Left colon (tissue), 2 donors: ENCODE data around the gene CDV3. TPM values are rescaled to one million over a fixed set of nuclear protein-coding genes. Genes with fewer than 3 reads are reported as not detected.
"Not testable (repeated sequence)": the region's sequence is repeated elsewhere in the genome, so short reads cannot be mapped to it uniquely, and the experiment has no call there.

Experiments used
- ATAC-seq: fragments of 200-7000 bp; cut with Tn5 transposase; one replicate; pipeline ENCODE4 v1.9.1; 2020; ENCODE audit warnings: mild to moderate bottlenecking, moderate library complexity
- DNase-seq, 2 donors: peaks; one replicate each; pipeline ENCODE4 v3.0.0-alpha.2; 2020
- intact Hi-C, 2 donors: fragments of 100-400 bp; cut with DNase I in 1 of 2; cut with micrococcal nuclease in 1 of 2; formaldehyde crosslinking; loops; one replicate each; pipeline versions ENCODE4 v1.11.2 to v1.14.0; 2022; cut with DNase I, micrococcal nuclease
- long read RNA-seq: library from polyadenylated mRNA; unstranded; transcript quantifications from one replicate; pipeline ENCODE4 v2.0.0, GENCODE V29; 2021
- total RNA-seq, 2 donors: library from RNA; stranded (reverse); fragmentation: NEBNext Ultra II Directional; extraction: Animal tissue kit (Norgen Biotek cat#: 25700); gene quantifications; one replicate each; pipeline ENCODE4 v1.2.1, GENCODE V29; 2021
- donor health status: DM: no; HTN: no; CAD: no.
- donor health status: DM: yes; HTN: yes; CAD: no.

The CDV3 gene
- 100 to 1,000 TPM; 137 to 143 TPM for total RNA-seq
- long read RNA-seq, transcript CDV3-203 (5 exons, 955 nt) = major isoform, 19 of 83 reads
- long read RNA-seq, transcript CDV3-201 (5 exons, 3,307 nt) = minor isoform, 14 of 83 reads
- long read RNA-seq, partial matches to known transcripts = 15 of 83 reads
- long read RNA-seq, other reads (novel, unspliced or antisense) = 35 of 83 reads

DNA sequence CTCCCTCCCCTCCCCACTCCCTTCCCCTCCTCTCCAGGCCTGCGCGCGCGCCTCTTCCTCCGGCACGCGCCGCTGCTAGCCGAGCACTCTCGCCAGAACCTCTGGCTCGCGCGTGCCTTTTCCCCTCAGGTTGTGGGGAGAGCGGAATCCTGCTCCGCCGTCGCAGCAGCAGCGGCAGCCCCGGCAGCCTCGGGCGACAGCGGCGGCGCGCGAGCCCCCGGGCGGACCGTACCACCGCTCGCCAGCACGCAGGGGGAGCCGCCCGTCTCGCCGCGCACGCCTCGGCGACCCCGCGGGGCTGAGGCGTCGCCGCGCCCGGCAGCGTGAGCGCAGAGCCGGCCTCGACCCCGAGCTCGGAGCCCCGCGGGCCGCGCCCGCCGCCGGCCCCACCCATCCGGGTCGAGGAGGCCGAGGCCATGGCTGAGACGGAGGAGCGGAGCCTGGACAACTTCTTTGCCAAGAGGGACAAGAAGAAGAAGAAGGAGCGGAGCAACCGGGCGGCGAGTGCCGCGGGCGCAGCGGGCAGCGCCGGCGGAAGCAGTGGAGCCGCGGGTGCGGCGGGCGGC lies at the start of gene CDV3:
Gene CDV3 (plus strand): TSS at position 58 of the 566 bp plus-strand sequence. CDS start 359 bp downstream, at position 417.
- DNase-seq (peak; percentile 53 to 67), ATAC-seq (peak; percentile 28)
- intact Hi-C loops = no loop called here

- DNase-seq, intact Hi-C loops: not testable (repeated sequence)
- peak; percentile 83 for ATAC-seq
Measured at GRCh38 chr3:133523758-133524157, 49.7 kb upstream of the CDV3 start.

GRCh38 chr3:133525435-133525834 lies 48.1 kb upstream of the CDV3 start:
- no peak for DNase-seq
- intact Hi-C loops = no loop called here
- ATAC-seq = no peak

DNA sequence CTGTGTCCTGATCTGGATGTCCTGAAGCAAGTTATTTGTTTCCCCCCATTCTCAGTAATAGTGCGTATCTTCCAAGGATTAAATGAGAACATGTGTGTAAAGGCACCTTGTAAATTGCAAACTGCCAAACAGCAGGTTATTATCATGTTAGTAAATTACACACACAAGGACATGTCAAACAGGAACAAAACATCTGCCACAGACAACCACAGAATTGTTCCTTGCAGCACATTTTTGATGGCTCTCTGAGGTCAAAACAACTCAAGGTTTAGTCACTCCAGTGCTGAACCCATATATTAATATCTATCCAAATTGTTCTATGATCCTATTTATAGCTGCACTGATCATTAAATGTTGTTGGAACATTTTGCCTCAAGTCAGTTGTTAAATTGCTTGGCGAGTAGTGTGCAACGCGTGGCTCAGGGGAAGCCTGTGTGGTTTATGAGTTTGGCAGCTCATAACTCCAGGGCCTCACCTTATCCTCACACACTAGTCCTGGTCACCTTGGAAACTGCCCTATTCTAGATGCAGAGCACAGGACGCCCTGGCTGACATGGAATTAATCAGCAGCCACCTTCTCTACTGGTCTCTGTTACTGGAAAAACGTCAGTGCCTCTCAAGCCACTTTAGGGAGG lies 46.3 kb upstream of the CDV3 start:
- DNase-seq = peak in 1 of 2 donors; percentile 66
- peak; percentile 92 for ATAC-seq
- intact Hi-C loops = no loop called here

DNA sequence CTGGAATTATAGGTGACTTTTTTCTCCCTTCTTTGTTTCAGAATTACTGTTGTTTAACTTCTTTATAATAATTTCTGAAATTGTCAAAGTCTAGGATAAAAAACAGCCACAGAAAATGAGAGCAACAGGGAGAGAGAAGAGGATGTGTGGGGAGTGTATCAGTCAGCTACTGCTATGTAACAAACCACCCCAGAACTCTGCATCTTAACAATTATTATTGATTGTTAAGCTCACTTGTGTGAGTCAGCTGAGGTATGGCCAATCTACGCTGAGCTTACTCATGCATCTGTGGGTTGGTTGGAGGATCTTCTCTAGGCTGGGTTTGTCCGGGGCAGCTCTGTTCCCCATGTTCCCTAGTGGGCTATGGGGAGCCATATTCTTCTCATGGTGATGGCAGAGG lies 43.7 kb upstream of the CDV3 start:
- DNase-seq (no peak), ATAC-seq (no peak)

GRCh38 chr3:133531981-133532380 lies 41.5 kb upstream of the CDV3 start:
- DNase-seq = no peak
- ATAC-seq = no peak

More for the DNA sequence above, 43.7 kb upstream of the CDV3 start:
- intact Hi-C loops = no loop called here

DNA sequence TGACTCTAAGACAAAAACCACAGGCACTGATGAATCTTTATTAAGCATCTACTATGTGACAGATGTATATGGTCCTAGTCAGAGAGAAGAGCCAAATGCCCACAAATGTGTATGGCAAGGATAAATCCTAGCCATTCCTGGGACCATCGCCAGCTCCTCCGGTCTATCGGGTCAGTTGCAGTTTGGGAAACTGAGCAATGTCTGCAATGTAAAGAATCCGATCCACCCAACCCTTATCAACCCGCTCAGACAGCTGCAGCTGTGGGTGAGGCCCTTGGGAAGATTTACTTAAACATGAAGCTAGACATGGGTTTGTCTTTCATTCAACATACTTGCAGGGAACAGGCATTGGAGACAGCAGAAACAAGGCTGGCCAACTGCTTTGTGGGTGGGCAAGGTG lies 40.5 kb upstream of the CDV3 start:
- ATAC-seq = no peak
- intact Hi-C loops = no loop called here
- no peak for DNase-seq

More at GRCh38 chr3:133531981-133532380, 41.5 kb upstream of the CDV3 start:
- intact Hi-C loops = no loop called here

GRCh38 chr3:133535971-133536881 lies 37.3 kb upstream of the CDV3 start:
- peak; percentile 73 for ATAC-seq
- DNase-seq = peak in 1 of 2 donors; percentile 51
- intact Hi-C loops = no loop called here

DNA sequence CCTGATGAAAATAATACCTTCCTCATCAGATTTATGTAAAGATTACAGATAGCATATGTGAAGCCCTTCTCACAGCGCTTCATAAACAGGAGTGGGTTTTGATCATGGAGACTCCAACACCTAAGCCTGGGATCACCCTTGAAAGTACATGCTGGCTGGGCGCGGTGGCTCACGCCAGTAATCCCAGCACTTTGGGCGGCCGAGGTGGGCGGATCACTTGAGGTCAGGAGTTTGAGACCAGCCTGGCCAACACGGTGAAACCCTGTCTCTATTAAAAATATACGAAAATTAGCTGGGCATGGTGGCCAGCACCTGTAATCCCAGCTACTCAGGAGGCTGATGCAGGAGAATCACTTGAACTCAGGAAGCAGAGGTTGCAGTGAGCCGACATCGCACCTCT lies 36.4 kb upstream of the CDV3 start:
- DNase-seq, intact Hi-C loops, ATAC-seq: not testable (repeated sequence)

DNA sequence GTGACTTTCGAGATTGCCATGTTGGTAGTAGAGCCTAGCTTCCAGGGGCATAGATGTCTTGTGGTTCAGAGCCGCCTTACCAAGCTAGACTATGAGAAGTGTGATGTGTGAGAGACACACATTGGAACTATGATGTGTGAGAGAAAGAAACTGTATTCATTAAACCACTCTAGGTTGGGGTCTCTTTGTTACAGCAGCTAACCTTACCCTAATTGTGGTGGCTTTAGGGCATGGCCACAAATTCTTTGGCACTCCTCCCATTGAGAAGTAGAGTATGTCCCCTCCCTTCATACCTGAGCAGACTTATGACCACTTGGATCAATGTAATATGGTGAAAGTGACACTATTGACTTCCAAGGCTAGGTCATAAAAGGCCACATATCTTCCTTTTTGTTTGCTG lies 35.3 kb upstream of the CDV3 start:
- no peak for ATAC-seq
- DNase-seq = no peak

DNA sequence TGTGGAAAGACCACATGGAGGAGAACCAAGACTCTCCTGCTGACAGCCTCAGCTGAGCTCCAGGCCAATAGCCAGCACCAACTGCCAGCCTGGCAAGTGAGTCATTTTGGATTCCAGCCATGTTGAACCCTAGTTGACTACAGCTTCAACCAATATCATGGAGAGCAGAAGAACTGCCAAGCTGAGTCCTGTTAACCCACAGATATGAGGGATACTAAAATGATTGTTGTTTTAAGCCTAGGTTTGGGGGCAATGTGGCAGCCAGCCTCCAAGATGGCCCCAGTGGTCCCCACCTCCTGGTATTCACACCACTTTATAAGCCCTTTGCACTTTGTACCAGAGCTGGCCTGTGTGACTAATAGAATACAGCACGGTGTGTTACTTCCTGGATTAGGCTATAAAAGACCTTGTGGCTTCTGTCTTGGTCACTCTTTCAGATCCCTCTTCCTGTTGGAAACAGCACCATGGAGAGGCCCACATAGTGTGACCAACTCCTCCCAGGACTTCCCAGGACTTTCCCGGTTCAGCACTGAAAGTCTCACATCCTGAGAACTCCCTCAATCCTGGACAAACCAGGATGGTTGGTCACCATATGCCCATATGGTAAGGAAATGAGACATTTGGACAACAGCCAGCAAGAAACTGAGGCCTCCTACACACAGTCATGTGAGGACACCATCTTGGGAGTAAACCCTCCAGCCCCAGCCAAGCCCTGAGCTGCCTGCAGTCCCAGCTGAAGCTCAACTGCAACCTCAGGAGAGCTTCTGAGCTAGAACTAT lies 32.4 kb upstream of the CDV3 start:
- ATAC-seq = peak; percentile 93

More for the DNA sequence above, 35.3 kb upstream of the CDV3 start:
- intact Hi-C loops = no loop called here

GRCh38 chr3:133542871-133543270 lies 30.6 kb upstream of the CDV3 start:
- no peak for DNase-seq
- intact Hi-C loops = no loop called here
- no peak for ATAC-seq

More for the DNA sequence above, 32.4 kb upstream of the CDV3 start:
- intact Hi-C loops = no loop called here
- peak; percentile 40 to 71 for DNase-seq

GRCh38 chr3:133544983-133545382 lies 28.5 kb upstream of the CDV3 start:
- intact Hi-C loops = not testable (repeated sequence)
- ATAC-seq (peak; percentile 69), DNase-seq (peak in 1 of 2 donors; percentile 60)

DNA sequence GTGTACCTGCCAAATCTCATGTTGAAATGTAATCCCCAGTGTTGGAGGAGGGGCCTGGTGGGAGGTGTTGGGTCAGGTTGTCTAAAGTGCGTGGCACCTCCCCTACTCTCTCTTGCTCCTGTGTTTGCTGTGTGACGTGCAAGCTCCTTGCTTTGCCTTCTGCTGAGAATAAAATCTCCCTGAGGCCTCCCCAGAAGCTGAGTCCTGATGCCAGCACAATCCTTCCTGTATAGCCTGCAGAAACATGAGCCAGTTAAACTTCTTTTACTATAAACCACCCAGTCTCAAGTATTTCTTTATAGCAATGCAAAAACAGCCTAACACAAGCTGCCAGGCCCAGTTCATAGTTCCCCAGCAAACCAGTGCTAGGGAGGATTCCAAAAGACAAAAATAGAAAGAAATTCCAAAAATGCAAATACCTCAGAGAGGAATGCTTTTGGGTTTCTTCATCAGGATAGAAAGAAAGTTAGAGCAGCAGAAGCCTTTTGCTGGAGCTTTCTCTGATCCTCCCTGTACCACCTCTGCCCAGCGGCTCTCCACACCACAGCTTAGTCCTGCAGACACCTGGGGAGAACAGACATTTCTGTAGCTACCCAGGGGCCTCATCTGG lies 25.9 kb upstream of the CDV3 start:
- peak; percentile 65 for ATAC-seq
- DNase-seq = peak; percentile 41 to 48
- intact Hi-C loops = no loop called here

- no peak for ATAC-seq
Measured at GRCh38 chr3:133548090-133548489, 25.4 kb upstream of the CDV3 start.

GRCh38 chr3:133549565-133549964 lies 23.9 kb upstream of the CDV3 start:
- DNase-seq (no peak), ATAC-seq (no peak)
- intact Hi-C loops = no loop called here

More at GRCh38 chr3:133548090-133548489, 25.4 kb upstream of the CDV3 start:
- intact Hi-C loops = no loop called here
- no peak for DNase-seq

- ATAC-seq, DNase-seq, intact Hi-C loops: not testable (repeated sequence)
Measured at GRCh38 chr3:133551589-133551988, 21.9 kb upstream of the CDV3 start.

- no peak for ATAC-seq
- no peak for DNase-seq
- intact Hi-C loops = no loop called here
Measured at GRCh38 chr3:133561679-133562078, 11.8 kb upstream of the CDV3 start.
